ENCODE measurements around the gene CFAP99.

DNA sequence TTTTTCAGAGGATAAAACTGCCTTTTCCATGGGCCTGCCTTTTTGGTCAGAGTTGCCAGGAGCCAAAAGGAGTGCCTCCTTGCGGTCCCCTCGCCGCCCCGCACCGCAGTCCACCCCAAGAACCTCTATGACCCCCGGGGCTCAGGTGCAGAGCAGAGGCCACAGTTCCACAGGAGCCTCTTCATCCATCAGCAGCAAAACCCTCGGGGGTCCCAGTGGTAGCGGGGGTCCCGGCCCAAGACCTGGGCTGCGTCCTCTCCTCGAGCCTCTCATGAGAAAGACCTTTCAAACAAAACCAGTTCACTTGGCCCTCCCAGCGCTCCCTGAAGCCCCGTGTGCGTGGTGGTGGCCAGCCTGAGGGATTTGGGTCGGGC lies 17.2 kb upstream of the CFAP99 start:
- TF ChIP-seq, protein P1, sequence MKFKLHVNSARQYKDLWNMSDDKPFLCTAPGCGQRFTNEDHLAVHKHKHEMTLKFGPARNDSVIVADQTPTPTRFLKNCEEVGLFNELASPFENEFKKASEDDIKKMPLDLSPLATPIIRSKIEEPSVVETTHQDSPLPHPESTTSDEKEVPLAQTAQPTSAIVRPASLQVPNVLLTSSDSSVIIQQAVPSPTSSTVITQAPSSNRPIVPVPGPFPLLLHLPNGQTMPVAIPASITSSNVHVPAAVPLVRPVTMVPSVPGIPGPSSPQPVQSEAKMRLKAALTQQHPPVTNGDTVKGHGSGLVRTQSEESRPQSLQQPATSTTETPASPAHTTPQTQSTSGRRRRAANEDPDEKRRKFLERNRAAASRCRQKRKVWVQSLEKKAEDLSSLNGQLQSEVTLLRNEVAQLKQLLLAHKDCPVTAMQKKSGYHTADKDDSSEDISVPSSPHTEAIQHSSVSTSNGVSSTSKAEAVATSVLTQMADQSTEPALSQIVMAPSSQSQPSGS (IDR thresholded peaks at IDR 0.05; ENCODE audit: low read length) = no peak
- TF ChIP-seq NRF1 (IDR thresholded peaks at IDR 0.05; ENCODE audit: low read depth, low read length) = no peak
- no peak for TF ChIP-seq EZH2 (IDR thresholded peaks at IDR 0.05; ENCODE audit: low read depth, low read length, severe bottlenecking)
- TF ChIP-seq YY1 (IDR thresholded peaks at IDR 0.05; ENCODE audit: low read depth, low read length) = no peak
- no peak for TF ChIP-seq JUND (IDR thresholded peaks at IDR 0.05; ENCODE audit: low read length)
- TF ChIP-seq, protein P2, sequence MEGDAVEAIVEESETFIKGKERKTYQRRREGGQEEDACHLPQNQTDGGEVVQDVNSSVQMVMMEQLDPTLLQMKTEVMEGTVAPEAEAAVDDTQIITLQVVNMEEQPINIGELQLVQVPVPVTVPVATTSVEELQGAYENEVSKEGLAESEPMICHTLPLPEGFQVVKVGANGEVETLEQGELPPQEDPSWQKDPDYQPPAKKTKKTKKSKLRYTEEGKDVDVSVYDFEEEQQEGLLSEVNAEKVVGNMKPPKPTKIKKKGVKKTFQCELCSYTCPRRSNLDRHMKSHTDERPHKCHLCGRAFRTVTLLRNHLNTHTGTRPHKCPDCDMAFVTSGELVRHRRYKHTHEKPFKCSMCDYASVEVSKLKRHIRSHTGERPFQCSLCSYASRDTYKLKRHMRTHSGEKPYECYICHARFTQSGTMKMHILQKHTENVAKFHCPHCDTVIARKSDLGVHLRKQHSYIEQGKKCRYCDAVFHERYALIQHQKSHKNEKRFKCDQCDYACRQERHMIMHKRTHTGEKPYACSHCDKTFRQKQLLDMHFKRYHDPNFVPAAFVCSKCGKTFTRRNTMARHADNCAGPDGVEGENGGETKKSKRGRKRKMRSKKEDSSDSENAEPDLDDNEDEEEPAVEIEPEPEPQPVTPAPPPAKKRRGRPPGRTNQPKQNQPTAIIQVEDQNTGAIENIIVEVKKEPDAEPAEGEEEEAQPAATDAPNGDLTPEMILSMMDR (IDR thresholded peaks at IDR 0.05; ENCODE audit: control extremely low read depth in 1 of 3, insufficient read depth in 1 of 3, low read depth in 1 of 3, low read length in 3 of 3) = no peak
- TF ChIP-seq ZNF274 (IDR thresholded peaks at IDR 0.05; ENCODE audit: borderline replicate concordance, extremely low read depth, low read length) = no peak
- no peak for TF ChIP-seq GTF2F1 (IDR thresholded peaks at IDR 0.05; ENCODE audit: borderline replicate concordance, low read depth, low read length)

Data from H1 (cell line).